MCF 10A (cell line): ENCODE data around the gene DOCK11. TPM values are rescaled to one million over a fixed set of nuclear protein-coding genes. Genes with fewer than 3 reads are reported as not detected.
A peak's percentile ranks its signal among the peaks of the same experiment; 100 is the strongest.

ENCODE experiments used
- BruUV-seq: library from RNA; stranded (reverse); fragments of 400-500 nt; replicated peaks from 2 replicates; lab custom pipeline; 2021; lab: Mats Ljungman, UMichigan
- CTCF ChIA-PET: fragments of 300-600 bp; sonication (Branson Sonifier 250); formaldehyde crosslinking; extraction: SDS; loops from one replicate; lab custom pipeline; 2021; ENCODE audit warnings: antibody characterized with exemption, inconsistent platforms; lab: Yijun Ruan, JAX
- POLR2A ChIA-PET: fragments of 300-600, 350-650 bp; sonication (Branson Sonifier 250); formaldehyde crosslinking; extraction: SDS; loops from one replicate; lab custom pipeline; 2020; ENCODE audit warnings: antibody characterized with exemption, inconsistent platforms; lab: Yijun Ruan, JAX
- DNase-seq: peaks from one replicate; pipeline ENCODE4 v3.0.0-alpha.2; 2018; ENCODE audit not compliant: unreplicated experiment
- H3K27ac Mint-ChIP-seq: one replicate; pipeline ENCODE4 v1.8.0; 2022; ENCODE audit warnings: mild to moderate bottlenecking, low read depth, mixed read lengths; ENCODE audit not compliant: unreplicated experiment
- H3K27me3 Mint-ChIP-seq: one replicate; pipeline ENCODE4 v1.8.0; 2022; ENCODE audit warnings: mixed read lengths; ENCODE audit not compliant: insufficient read depth, unreplicated experiment
- H3K36me3 Mint-ChIP-seq: one replicate; pipeline ENCODE4 v1.8.0; 2022; ENCODE audit warnings: mild to moderate bottlenecking, moderate library complexity, mixed read lengths; ENCODE audit not compliant: insufficient read depth, unreplicated experiment
- H3K4me1 Mint-ChIP-seq: one replicate; pipeline ENCODE4 v1.8.0; 2022; ENCODE audit warnings: mixed read lengths; ENCODE audit not compliant: insufficient read depth, unreplicated experiment
- H3K4me3 Mint-ChIP-seq: one replicate; pipeline ENCODE4 v1.8.0; 2022; ENCODE audit warnings: mild to moderate bottlenecking, moderate library complexity, mixed read lengths; ENCODE audit not compliant: unreplicated experiment
- H3K9me3 Mint-ChIP-seq: one replicate; pipeline ENCODE4 v1.8.0; 2022; ENCODE audit warnings: mixed read lengths; ENCODE audit not compliant: unreplicated experiment
- intact Hi-C: fragments of 100-400 bp; cut with micrococcal nuclease; formaldehyde crosslinking; loops from 2 replicates; pipeline ENCODE4 v1.14.1; 2022
- total RNA-seq: library from RNA; stranded (reverse); gene quantifications from 2 replicates; pipeline ENCODE4 v1.2.3, GENCODE V29; 2022
- TF ChIP-seq, protein P1 (sequence below): fragments of 200-600 bp; IDR thresholded peaks from one replicate; pipeline ENCODE4 v1.8.0; 2022; ENCODE audit warnings: antibody characterized with exemption, mild to moderate bottlenecking; ENCODE audit not compliant: unreplicated experiment

The DOCK11 gene
- total RNA-seq, 1 experiment from 2014 or later = 1.9 TPM

GRCh38 chrX:118718737-118719136, 223.1 kb downstream of the DOCK11 start:
- Mint-ChIP-seq H3K27me3 (peaks cover 7% of the 10 kb centered on the region), H3K36me3 (no peaks in the 10 kb centered on the region), H3K9me3 (no peaks in the 10 kb centered on the region), H3K4me3 (no peak overlapping the region), H3K4me1 (peaks cover 4% of the 10 kb centered on the region), H3K27ac (peak overlapping the region; percentile 61)
- TF ChIP-seq, protein P1, sequence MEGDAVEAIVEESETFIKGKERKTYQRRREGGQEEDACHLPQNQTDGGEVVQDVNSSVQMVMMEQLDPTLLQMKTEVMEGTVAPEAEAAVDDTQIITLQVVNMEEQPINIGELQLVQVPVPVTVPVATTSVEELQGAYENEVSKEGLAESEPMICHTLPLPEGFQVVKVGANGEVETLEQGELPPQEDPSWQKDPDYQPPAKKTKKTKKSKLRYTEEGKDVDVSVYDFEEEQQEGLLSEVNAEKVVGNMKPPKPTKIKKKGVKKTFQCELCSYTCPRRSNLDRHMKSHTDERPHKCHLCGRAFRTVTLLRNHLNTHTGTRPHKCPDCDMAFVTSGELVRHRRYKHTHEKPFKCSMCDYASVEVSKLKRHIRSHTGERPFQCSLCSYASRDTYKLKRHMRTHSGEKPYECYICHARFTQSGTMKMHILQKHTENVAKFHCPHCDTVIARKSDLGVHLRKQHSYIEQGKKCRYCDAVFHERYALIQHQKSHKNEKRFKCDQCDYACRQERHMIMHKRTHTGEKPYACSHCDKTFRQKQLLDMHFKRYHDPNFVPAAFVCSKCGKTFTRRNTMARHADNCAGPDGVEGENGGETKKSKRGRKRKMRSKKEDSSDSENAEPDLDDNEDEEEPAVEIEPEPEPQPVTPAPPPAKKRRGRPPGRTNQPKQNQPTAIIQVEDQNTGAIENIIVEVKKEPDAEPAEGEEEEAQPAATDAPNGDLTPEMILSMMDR = no peak
- intact Hi-C loops = no loop called here
- CTCF ChIA-PET = interaction anchor here (0.9 kb wide), 1 partner anchor 91 kb away, joined by 3 read pairs; no protein-coding TSS in a partner anchor
- no TSS peak for BruUV-seq
- DNase-seq = no peak
- POLR2A ChIA-PET = no interaction called here

DNA sequence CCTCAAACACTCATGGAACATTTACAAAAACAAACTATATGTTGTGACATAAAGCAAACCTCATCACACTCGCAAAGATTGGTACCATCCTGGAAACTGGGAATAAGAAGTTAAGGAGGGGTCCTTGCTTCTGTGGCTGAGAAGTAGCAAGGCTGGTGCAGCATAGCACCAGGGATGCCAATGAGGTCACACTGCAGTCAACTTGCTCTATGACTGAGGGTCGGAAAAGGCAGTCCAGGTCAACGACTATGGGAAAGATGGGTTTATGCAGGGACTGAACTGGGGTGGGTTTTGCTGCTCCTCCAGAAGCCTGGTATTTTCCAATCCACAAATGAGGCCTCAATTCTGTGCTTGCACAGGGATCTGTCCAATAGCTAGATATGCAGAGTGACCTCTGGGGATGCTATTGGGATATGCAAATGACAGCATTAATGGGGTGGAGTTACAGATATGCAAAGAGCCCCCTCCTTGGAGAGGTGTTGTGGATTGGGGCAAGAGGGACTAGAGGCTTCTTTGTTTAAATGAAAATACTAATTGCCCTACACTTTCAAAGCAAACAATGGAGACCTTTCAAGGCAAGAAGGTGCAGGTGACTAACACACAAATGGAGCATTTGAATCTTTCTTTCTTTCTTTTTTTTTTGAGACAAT, 224.6 kb downstream of the DOCK11 start:
- peaks cover 7% of the 10 kb centered on the region for H3K27me3 Mint-ChIP-seq
- ChIA-PET CTCF (no interaction called here), POLR2A (no interaction called here)
- peaks cover 11% of the 10 kb centered on the region for H3K4me1 Mint-ChIP-seq
- intact Hi-C loops = no loop called here
- no peak for DNase-seq
- no TSS peak for BruUV-seq
- H3K9me3 Mint-ChIP-seq = no peaks in the 10 kb centered on the region
- no peak overlapping the region for H3K4me3 Mint-ChIP-seq
- no peaks in the 10 kb centered on the region for H3K36me3 Mint-ChIP-seq
- TF ChIP-seq, protein P1 = no peak
- H3K27ac Mint-ChIP-seq = no peak overlapping the region

DNA sequence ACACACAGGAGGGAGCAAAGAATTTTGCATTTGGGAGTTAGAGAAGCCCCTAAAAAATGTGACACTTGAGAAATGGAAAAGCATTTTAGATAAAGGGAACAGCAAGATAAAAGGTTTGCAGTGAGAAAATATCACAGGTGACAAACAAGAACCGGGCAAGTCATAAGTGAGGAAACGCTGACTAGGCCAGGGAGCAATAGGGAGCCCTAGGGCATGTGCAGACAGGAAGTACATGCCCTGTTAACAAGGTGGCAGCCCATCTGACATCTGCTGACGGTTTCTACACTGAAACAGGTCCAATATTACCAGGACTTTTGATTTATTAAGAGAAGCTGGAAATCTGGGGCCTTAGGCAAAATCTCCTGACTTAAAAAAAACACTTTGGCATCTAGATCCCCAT, 227.8 kb downstream of the DOCK11 start:
- peaks cover 3% of the 10 kb centered on the region for H3K36me3 Mint-ChIP-seq
- no peak overlapping the region for H3K4me3 Mint-ChIP-seq
- POLR2A ChIA-PET = interaction anchor here (0.8 kb wide), 1 partner anchor 49 kb away, joined by 3 read pairs; no protein-coding TSS in a partner anchor
- BruUV-seq = no TSS peak
- intact Hi-C loops = no loop called here
- H3K4me1 Mint-ChIP-seq = peaks cover 18% of the 10 kb centered on the region
- H3K27ac Mint-ChIP-seq = peak overlapping the region; percentile 3
- peaks cover 10% of the 10 kb centered on the region for H3K27me3 Mint-ChIP-seq
- CTCF ChIA-PET = interaction anchor here (0.5 kb wide), 1 partner anchor 23 kb away, joined by 3 read pairs; no protein-coding TSS in a partner anchor
- TF ChIP-seq, protein P1 = no peak
- no peak for DNase-seq
- no peaks in the 10 kb centered on the region for H3K9me3 Mint-ChIP-seq

DNA sequence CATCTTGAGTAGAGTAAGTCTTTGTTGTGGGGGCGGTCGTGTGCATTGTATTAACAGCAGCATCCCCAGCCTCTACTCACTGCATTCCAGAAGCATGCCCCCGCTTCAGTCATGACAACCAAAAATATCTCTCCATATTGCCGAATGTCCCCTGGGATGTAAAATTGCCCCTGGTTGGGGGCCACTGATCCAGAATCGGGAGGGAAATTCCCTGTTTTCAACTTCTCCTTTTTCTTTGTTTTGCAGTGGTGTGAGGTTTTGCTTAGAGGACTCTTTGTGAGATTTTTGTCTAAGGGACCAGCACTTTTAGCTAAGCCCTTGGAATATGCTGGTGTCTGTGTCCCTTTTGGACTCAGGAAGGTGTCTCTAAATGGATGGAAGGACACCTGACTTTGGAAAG, 228.8 kb downstream of the DOCK11 start:
- Mint-ChIP-seq H3K36me3 (peaks cover 8% of the 10 kb centered on the region), H3K4me1 (peaks cover 26% of the 10 kb centered on the region), H3K27ac (no peak overlapping the region), H3K9me3 (no peaks in the 10 kb centered on the region), H3K27me3 (peaks cover 10% of the 10 kb centered on the region), H3K4me3 (no peak overlapping the region)
- ChIA-PET CTCF (no interaction called here), POLR2A (interaction anchor here (0.9 kb wide), 1 partner anchor 336 kb away, joined by 4 read pairs; no protein-coding TSS in a partner anchor)
- intact Hi-C loops = no loop called here
- no TSS peak for BruUV-seq
- no peak for DNase-seq
- TF ChIP-seq, protein P1 = no peak
